HFF-Myc (cell line): Measurements from ENCODE around the gene SEMA6A.

ENCODE experiments used
- DNase-seq: peaks from one replicate; pipeline ENCODE4 v3.0.0-alpha.2; 2011; ENCODE audit warnings: low read depth; ENCODE audit errors: extremely low read depth
- H3K4me3 ChIP-seq: replicated peaks from 2 replicates; pipeline ENCODE4 v1.5.1; 2011; ENCODE audit warnings: low read depth, mild to moderate bottlenecking, control low read depth, low read length
- TF ChIP-seq, protein P1 (sequence below): IDR thresholded peaks from 2 replicates; pipeline ENCODE4 v1.5.1; 2012; ENCODE audit warnings: mild to moderate bottlenecking, low read depth, low read length, control low read depth; ENCODE audit errors: missing control alignments

The SEMA6A gene

DNA sequence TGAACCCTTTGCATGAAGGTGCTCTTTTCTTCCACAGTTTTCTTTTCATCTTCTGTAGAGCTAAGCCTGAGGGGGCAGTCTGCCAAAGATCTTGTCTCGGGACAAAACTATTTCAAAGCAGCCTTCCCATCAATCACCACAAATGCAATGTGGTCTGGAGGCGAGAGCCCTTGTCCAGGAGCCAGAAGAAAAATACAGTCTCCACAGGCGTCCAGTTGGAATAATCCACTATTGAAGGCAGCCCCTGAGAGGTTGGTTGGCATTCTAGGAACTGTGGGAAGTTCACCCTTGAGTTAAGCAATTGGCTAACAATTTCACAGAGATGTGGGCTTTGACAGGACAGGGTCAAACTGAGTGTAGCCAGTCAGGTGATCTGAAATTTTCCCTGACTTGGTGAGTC, 72.0 kb downstream of the SEMA6A start:
- no peak for DNase-seq
- no peak overlapping the region for H3K4me3 ChIP-seq
- TF ChIP-seq, protein P1, sequence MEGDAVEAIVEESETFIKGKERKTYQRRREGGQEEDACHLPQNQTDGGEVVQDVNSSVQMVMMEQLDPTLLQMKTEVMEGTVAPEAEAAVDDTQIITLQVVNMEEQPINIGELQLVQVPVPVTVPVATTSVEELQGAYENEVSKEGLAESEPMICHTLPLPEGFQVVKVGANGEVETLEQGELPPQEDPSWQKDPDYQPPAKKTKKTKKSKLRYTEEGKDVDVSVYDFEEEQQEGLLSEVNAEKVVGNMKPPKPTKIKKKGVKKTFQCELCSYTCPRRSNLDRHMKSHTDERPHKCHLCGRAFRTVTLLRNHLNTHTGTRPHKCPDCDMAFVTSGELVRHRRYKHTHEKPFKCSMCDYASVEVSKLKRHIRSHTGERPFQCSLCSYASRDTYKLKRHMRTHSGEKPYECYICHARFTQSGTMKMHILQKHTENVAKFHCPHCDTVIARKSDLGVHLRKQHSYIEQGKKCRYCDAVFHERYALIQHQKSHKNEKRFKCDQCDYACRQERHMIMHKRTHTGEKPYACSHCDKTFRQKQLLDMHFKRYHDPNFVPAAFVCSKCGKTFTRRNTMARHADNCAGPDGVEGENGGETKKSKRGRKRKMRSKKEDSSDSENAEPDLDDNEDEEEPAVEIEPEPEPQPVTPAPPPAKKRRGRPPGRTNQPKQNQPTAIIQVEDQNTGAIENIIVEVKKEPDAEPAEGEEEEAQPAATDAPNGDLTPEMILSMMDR = no peak

DNA sequence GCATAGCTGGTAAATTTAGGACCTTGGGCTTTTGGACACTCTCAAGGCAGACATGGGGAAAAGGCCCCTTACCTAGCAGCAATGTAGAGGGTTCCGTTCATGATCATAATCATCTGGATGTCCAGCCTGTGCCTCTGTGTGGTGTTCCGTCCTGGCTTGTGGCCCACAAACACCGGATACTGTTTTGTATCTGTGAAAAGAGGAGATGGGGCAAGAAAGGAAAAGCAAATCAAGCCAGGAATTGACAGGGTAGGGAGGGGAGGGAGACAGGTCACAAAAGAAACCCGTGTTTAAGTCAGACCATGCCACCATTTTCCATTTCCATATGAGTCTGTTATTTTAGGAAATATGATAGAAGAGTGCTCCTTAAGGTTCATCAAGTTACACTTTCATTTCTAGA, 72.5 kb downstream of the SEMA6A start:
- no peak overlapping the region for H3K4me3 ChIP-seq
- TF ChIP-seq, protein P1 = no peak
- no peak for DNase-seq

DNA sequence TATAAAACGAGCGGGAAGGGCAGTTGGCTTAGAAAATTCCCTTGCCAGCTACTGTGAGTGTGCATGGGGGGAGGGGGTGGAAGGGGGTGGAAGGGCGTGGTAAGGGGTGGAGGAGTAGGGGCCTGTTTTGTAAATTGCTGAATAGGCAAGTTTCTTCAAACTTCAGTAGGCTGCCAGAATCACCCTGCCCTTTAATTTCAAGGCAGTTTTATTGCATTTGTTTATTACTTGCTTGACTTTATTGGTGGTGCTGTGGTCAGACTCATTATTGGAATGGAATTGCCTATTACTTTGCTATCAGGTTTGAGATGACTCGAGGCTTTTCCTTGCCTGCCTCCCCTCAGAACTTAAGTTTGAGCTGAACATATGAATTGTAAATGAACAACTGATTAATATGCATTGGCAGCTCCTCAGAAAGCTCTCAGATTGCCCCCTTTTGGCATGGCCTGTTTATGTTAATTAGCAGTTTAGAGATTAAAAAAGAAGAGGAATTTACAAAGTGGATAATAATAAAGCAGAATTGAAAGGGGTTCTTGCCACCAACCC, 76.0 kb downstream of the SEMA6A start:
- TF ChIP-seq, protein P1 = no peak
- DNase-seq = no peak

DNA sequence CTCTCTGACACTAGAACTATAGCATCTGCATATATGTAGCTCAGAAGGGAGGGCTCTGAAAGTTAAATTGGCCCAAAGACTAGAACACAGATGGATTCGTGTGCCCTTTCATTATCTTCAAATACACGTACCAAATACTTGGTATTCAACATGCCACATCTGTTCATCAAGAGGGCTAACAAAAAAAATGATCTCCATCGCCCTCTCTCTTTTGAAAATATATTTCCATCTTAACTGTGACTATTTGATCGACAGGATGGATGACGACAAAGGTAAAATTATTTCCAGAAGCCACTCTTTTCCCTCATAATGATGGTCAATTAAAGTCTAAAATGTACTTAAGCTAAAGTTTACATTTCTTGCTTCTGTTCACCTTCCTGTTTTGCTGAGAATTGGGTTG, 77.0 kb downstream of the SEMA6A start:
- DNase-seq = no peak
- TF ChIP-seq, protein P1 = no peak
- H3K4me3 ChIP-seq = no peak overlapping the region

More for the DNA sequence above, 76.0 kb downstream of the SEMA6A start:
- no peak overlapping the region for H3K4me3 ChIP-seq

DNA sequence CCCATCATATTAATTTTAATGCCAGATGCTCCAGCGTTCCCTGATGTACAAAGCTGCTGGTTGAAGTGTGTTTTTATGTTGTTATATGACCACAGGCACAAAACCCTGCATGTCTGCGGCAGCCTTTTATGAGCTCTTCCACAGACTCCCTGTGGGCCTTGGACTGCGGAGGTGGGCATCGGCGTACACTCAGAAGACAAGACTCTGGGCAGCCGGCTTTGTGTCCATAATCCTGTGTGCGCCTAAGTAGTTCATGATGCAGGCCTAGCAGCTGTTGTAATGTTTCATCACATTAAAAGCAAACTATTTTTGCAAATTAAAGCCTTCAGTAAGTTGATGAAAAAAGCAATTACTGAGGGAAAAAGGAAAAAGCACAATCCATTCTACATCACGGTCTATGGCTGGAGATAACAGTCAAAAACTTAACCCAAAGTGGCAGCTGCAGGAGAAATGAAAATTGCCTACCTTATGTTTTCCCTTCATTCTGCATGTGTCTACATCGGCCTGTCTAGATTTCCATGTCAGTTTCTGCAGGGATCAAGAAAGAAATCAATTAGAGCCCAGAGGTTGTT, 78.8 kb downstream of the SEMA6A start:
- DNase-seq = no peak
- TF ChIP-seq, protein P1 = no peak
- H3K4me3 ChIP-seq = no peak overlapping the region

DNA sequence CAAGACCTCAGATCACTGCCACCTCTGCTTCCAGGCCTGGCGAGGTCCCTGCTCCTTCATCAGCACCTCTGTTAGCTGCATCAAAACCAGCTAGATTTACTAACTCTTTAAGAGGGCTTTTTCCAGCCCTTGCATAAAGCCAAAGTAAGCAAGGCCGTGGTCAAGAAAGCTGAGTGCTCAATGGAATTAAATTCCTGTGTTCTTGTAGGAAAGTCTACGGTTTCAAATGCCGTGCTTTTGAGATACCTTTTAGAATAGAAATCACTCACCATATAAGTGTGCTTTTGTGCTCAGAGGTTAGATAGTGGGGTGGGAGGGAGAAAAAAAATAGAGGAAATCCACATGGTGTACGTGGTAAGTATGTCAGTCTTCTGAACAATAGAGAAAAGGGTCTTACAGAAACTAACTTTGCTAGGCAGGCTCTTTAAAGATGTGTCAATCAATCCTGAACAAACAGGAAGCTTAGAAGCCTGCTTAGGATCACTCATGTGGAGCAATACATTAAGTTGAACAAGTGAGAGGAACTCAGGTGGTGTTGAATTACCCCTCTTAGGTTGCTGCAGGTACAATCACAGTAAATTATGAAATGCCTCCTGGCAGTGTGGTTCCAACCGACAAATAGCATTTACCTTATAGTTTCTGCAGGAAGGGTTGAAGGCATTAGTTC, 79.7 kb downstream of the SEMA6A start:
- TF ChIP-seq, protein P1 = no peak
- H3K4me3 ChIP-seq = no peak overlapping the region
- no peak for DNase-seq

DNA sequence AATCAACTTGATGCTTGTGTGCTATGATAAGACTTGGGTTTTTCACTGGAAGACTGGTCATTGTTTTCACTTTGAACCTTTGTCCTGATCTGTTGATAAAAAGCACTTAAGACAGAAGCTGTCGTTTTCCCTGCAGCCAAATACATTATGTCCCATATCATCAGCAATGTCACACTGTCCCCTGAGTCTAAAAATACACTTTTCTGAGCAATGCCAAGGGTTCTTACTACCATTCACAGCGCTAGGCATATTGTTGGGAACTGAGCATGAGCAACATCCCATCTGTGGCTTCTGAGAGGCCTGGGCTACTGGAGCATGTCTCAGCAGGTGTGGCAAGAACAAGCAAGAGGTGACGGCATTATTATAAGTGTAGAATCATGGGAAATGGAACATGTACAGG, 81.8 kb downstream of the SEMA6A start:
- no peak overlapping the region for H3K4me3 ChIP-seq
- no peak for DNase-seq
- TF ChIP-seq, protein P1 = no peak
